LNCaP clone FGC (cell line): ENCODE measurements around the gene IFRD2.

Experiments used
- DNase-seq: peaks from one replicate; pipeline ENCODE4 v3.0.0-alpha.2; 2011; ENCODE audit warnings: low read depth
- H3K4me3 ChIP-seq: 2 replicates; pipeline ENCODE4 v1.5.1; 2011; ENCODE audit warnings: mild to moderate bottlenecking, low read depth, low read length, control low read depth
- CTCF ChIP-seq: IDR thresholded peaks from 2 replicates; pipeline ENCODE4 v1.5.1; 2012; ENCODE audit warnings: mild to moderate bottlenecking; ENCODE audit not compliant: control insufficient read depth, insufficient read depth; ENCODE audit errors: extremely low read depth

Gene IFRD2

GRCh38 chr3:50327943-50328691, 35.9 kb upstream of the IFRD2 start, which contains the start of gene TUSC2:
TSS of gene TUSC2 (minus strand) at chr3:50328223. CDS start at chr3:50328099, 124 bp downstream.
- DNase-seq, result peak; percentile 92
- no peak for TF ChIP-seq CTCF
- H3K4me3 ChIP-seq, result peak within 1 kb of the TSS; percentile 100

- TF ChIP-seq CTCF, result no peak
- H3K4me3 ChIP-seq, result peak overlapping the region; percentile 100
These were observed 34.9 kb upstream of the IFRD2 start for GRCh38 chr3:50327129-50327528.

GRCh38 chr3:50326182-50326541, 33.9 kb upstream of the IFRD2 start:
- no peak for TF ChIP-seq CTCF
- no peak overlapping the region for H3K4me3 ChIP-seq
- DNase-seq, result no peak

More at GRCh38 chr3:50327129-50327528, 34.9 kb upstream of the IFRD2 start:
- DNase-seq, result no peak

- H3K4me3 ChIP-seq, result no peak overlapping the region
- TF ChIP-seq CTCF, result no peak
- DNase-seq, result no peak
These were observed 33.4 kb upstream of the IFRD2 start for GRCh38 chr3:50325497-50326181.

- H3K4me3 ChIP-seq, result no peak overlapping the region
- DNase-seq, result no peak
- no peak for TF ChIP-seq CTCF
These were observed 32.9 kb upstream of the IFRD2 start for GRCh38 chr3:50325113-50325480.

GRCh38 chr3:50324351-50325112, 32.3 kb upstream of the IFRD2 start:
- no peak overlapping the region for H3K4me3 ChIP-seq
- no peak for DNase-seq
- peak; percentile 88 for TF ChIP-seq CTCF
